Mesendoderm (in vitro differentiated cells): Measurements from ENCODE around the gene PPP4R4.
A peak's percentile ranks its signal among the peaks of the same experiment; 100 is the strongest.

Source experiments
- DNase-seq: peaks from one replicate; pipeline ENCODE4 v3.0.0; 2013
- H2AK5ac ChIP-seq: 2 replicates; pipeline ENCODE4 v1.6.1; 2013; ENCODE audit warnings: low read length, inconsistent platforms
- H2BK120ac ChIP-seq: 2 replicates; pipeline ENCODE4 v1.6.1; 2013; ENCODE audit warnings: low read depth, mild to moderate bottlenecking, low read length, moderate library complexity, mixed read lengths
- H2BK15ac ChIP-seq: replicated peaks from 2 replicates; pipeline ENCODE4 v1.6.1; 2013; ENCODE audit warnings: low read depth, mild to moderate bottlenecking, moderate library complexity
- H2BK5ac ChIP-seq: 2 replicates; pipeline ENCODE4 v1.6.1; 2013; ENCODE audit warnings: low read length, inconsistent platforms
- H3K18ac ChIP-seq: 2 replicates; pipeline ENCODE4 v1.6.1; 2013; ENCODE audit warnings: mild to moderate bottlenecking, low read length, mixed read lengths
- H3K23ac ChIP-seq: one replicate; pipeline ENCODE4 v1.6.1; 2013; ENCODE audit warnings: low read length
- H3K27ac ChIP-seq: 2 replicates; pipeline ENCODE4 v1.5.1; 2013; ENCODE audit warnings: low read depth, mild to moderate bottlenecking, inconsistent platforms, low read length, moderate library complexity
- H3K27me3 ChIP-seq: 2 replicates; pipeline ENCODE4 v1.6.1; 2013; ENCODE audit warnings: low read length, control low read depth, mild to moderate bottlenecking, inconsistent platforms; ENCODE audit not compliant: insufficient read depth, poor library complexity
- H3K36me3 ChIP-seq: 2 replicates; pipeline ENCODE4 v1.6.1; 2013; ENCODE audit warnings: low read length, inconsistent platforms; ENCODE audit not compliant: control insufficient read depth, insufficient read depth
- H3K4ac ChIP-seq: one replicate; pipeline ENCODE4 v1.6.1; 2013; ENCODE audit warnings: low read depth, mild to moderate bottlenecking, low read length, moderate library complexity
- H3K4me1 ChIP-seq: 2 replicates; pipeline ENCODE4 v1.6.1; 2013; ENCODE audit warnings: low read depth, low read length, inconsistent platforms; ENCODE audit not compliant: control insufficient read depth
- H3K4me2 ChIP-seq: 2 replicates; pipeline ENCODE4 v1.6.1; 2013; ENCODE audit warnings: low read length
- H3K4me3 ChIP-seq: 2 replicates; pipeline ENCODE4 v1.5.1; 2013; ENCODE audit warnings: mild to moderate bottlenecking, low read length
- H3K56ac ChIP-seq: one replicate; pipeline ENCODE4 v1.6.1; 2013; ENCODE audit warnings: low read length
- H3K79me1 ChIP-seq: 2 replicates; pipeline ENCODE4 v1.6.1; 2013; ENCODE audit warnings: low read length, inconsistent platforms
- H3K79me2 ChIP-seq: 2 replicates; pipeline ENCODE4 v1.6.1; 2013; ENCODE audit warnings: mild to moderate bottlenecking, low read length; ENCODE audit not compliant: control insufficient read depth, insufficient read depth
- H3K9ac ChIP-seq: 2 replicates; pipeline ENCODE4 v1.6.1; 2013; ENCODE audit warnings: low read length, inconsistent platforms
- H4K5ac ChIP-seq: one replicate; pipeline ENCODE4 v1.6.1; 2013; ENCODE audit warnings: low read length
- H4K8ac ChIP-seq: one replicate; pipeline ENCODE4 v1.6.1; 2013; ENCODE audit warnings: low read depth, mild to moderate bottlenecking, control low read depth, low read length, moderate library complexity
- WGBS: extraction: QIAGEN DNeasy Blood & Tissue Kit; methylation state at CpG from one replicate; pipeline ENCODE4 v1.1.7; 2013; ENCODE audit warnings: low lambda C conversion rate, missing lambda C conversion rate; ENCODE audit not compliant: insufficient coverage; ENCODE audit errors: extremely low coverage; 5-methylcytosine and 5-hydroxymethylcytosine counted together

The PPP4R4 gene

GRCh38 chr14:94176808-94177207, 2.7 kb downstream of the PPP4R4 start:
- Histone ChIP-seq H2BK5ac (no peak overlapping the region), H3K4me2 (no peak overlapping the region), H2BK15ac (no peak overlapping the region), H3K4me3 (no peak overlapping the region), H4K8ac (no peak overlapping the region), H3K27me3 (peaks cover 3% of the 10 kb centered on the region), H3K79me1 (no peaks in the 10 kb centered on the region), H4K5ac (no peak overlapping the region), H3K23ac (no peak overlapping the region), H3K27ac (no peak overlapping the region), H3K4me1 (peaks cover 2% of the 10 kb centered on the region), H3K18ac (no peak overlapping the region), H2AK5ac (no peak overlapping the region), H3K9ac (no peak overlapping the region), H3K79me2 (no peaks in the 10 kb centered on the region), H3K56ac (no peak overlapping the region), H3K36me3 (no peaks in the 10 kb centered on the region), H3K4ac (no peak overlapping the region), H2BK120ac (no peak overlapping the region)
- no peak for DNase-seq
- WGBS = no CpG with 5 or more reads among the region's 3 CpGs

GRCh38 chr14:94177806-94178205, 3.7 kb downstream of the PPP4R4 start:
- WGBS = no CpG with 5 or more reads among the region's 1 CpG
- peaks cover 2% of the 10 kb centered on the region for H3K4me1 ChIP-seq

GRCh38 chr14:94179244-94179643, 5.1 kb downstream of the PPP4R4 start:
- Histone ChIP-seq H3K4me1 (peaks cover 2% of the 10 kb centered on the region), H3K27me3 (peaks cover 3% of the 10 kb centered on the region), H3K27ac (no peak overlapping the region), H3K18ac (no peak overlapping the region), H2BK5ac (no peak overlapping the region), H3K79me2 (no peaks in the 10 kb centered on the region), H3K23ac (no peak overlapping the region), H3K9ac (no peak overlapping the region), H3K36me3 (no peaks in the 10 kb centered on the region), H4K8ac (no peak overlapping the region), H3K4ac (no peak overlapping the region), H2BK120ac (no peak overlapping the region), H3K4me2 (no peak overlapping the region), H4K5ac (no peak overlapping the region), H3K79me1 (no peaks in the 10 kb centered on the region), H2BK15ac (no peak overlapping the region), H2AK5ac (no peak overlapping the region), H3K4me3 (no peak overlapping the region), H3K56ac (no peak overlapping the region)
- no peak for DNase-seq
- WGBS = no CpG with 5 or more reads among the region's 2 CpGs

More at GRCh38 chr14:94177806-94178205, 3.7 kb downstream of the PPP4R4 start:
- H3K18ac ChIP-seq = no peak overlapping the region
- H3K9ac ChIP-seq = no peak overlapping the region
- no peaks in the 10 kb centered on the region for H3K36me3 ChIP-seq
- no peak overlapping the region for H3K56ac ChIP-seq
- H2BK15ac ChIP-seq = no peak overlapping the region
- H4K5ac ChIP-seq = no peak overlapping the region
- H3K27me3 ChIP-seq = peaks cover 3% of the 10 kb centered on the region
- no peak overlapping the region for H3K4ac ChIP-seq
- H3K79me1 ChIP-seq = no peaks in the 10 kb centered on the region
- H2AK5ac ChIP-seq = no peak overlapping the region
- peak; percentile 58 for DNase-seq
- no peak overlapping the region for H3K4me3 ChIP-seq
- no peak overlapping the region for H4K8ac ChIP-seq
- no peaks in the 10 kb centered on the region for H3K79me2 ChIP-seq
- no peak overlapping the region for H2BK5ac ChIP-seq
- H3K4me2 ChIP-seq = no peak overlapping the region
- no peak overlapping the region for H3K23ac ChIP-seq
- no peak overlapping the region for H3K27ac ChIP-seq
- H2BK120ac ChIP-seq = no peak overlapping the region

- DNase-seq = peak; percentile 62
- Histone ChIP-seq H3K9ac (no peak overlapping the region), H3K27ac (no peak overlapping the region), H2AK5ac (no peak overlapping the region), H3K4me1 (no peaks in the 10 kb centered on the region), H3K79me2 (no peaks in the 10 kb centered on the region), H4K8ac (no peak overlapping the region), H2BK15ac (no peak overlapping the region), H3K18ac (no peak overlapping the region), H3K27me3 (peaks cover 3% of the 10 kb centered on the region), H3K4ac (no peak overlapping the region), H3K79me1 (no peaks in the 10 kb centered on the region), H2BK5ac (no peak overlapping the region), H3K56ac (no peak overlapping the region), H4K5ac (no peak overlapping the region), H3K4me2 (no peak overlapping the region), H3K4me3 (no peak overlapping the region), H3K36me3 (no peaks in the 10 kb centered on the region), H3K23ac (no peak overlapping the region), H2BK120ac (no peak overlapping the region)
- no CpG with 5 or more reads among the region's 4 CpGs for WGBS
Measured at GRCh38 chr14:94180655-94181271, 6.6 kb downstream of the PPP4R4 start.

- Histone ChIP-seq H3K4me3 (no peak overlapping the region), H4K5ac (no peak overlapping the region), H3K36me3 (no peaks in the 10 kb centered on the region), H3K27ac (no peak overlapping the region), H3K4ac (no peak overlapping the region), H2AK5ac (no peak overlapping the region), H4K8ac (no peak overlapping the region), H3K4me1 (no peaks in the 10 kb centered on the region), H3K4me2 (no peak overlapping the region), H2BK120ac (no peak overlapping the region), H2BK5ac (no peak overlapping the region), H2BK15ac (no peak overlapping the region), H3K79me1 (no peaks in the 10 kb centered on the region), H3K18ac (no peak overlapping the region), H3K56ac (no peak overlapping the region), H3K23ac (no peak overlapping the region), H3K27me3 (no peaks in the 10 kb centered on the region), H3K79me2 (no peaks in the 10 kb centered on the region), H3K9ac (no peak overlapping the region)
- DNase-seq = no peak
- WGBS = no CpG with 5 or more reads among the region's 2 CpGs
Measured at GRCh38 chr14:94181835-94182234, 7.7 kb downstream of the PPP4R4 start.

- Histone ChIP-seq H3K9ac (no peak overlapping the region), H4K8ac (no peak overlapping the region), H2BK15ac (no peak overlapping the region), H3K27me3 (no peaks in the 10 kb centered on the region), H3K56ac (no peak overlapping the region), H2AK5ac (no peak overlapping the region), H2BK5ac (no peak overlapping the region), H3K79me1 (no peaks in the 10 kb centered on the region), H3K27ac (no peak overlapping the region), H3K36me3 (no peaks in the 10 kb centered on the region), H3K79me2 (no peaks in the 10 kb centered on the region), H3K18ac (no peak overlapping the region), H3K4me3 (no peak overlapping the region), H3K4me1 (no peaks in the 10 kb centered on the region), H2BK120ac (no peak overlapping the region), H4K5ac (no peak overlapping the region), H3K23ac (no peak overlapping the region), H3K4me2 (no peak overlapping the region), H3K4ac (no peak overlapping the region)
- DNase-seq = no peak
- WGBS = no CpG with 5 or more reads among the region's 1 CpG
Measured at GRCh38 chr14:94192536-94192935, 18.4 kb downstream of the PPP4R4 start.
